GM18867 (cell line): ENCODE measurements around the gene RTN4R.
"Not testable (repeated sequence)": the region's sequence is repeated elsewhere in the genome, so short reads cannot be mapped to it uniquely, and the experiment has no call there.

Experiments
- ATAC-seq: cut with Tn5 transposase; IDR thresholded peaks from one replicate; pipeline ENCODE4 v1.9.1; 2021; ENCODE audit warnings: mild to moderate bottlenecking, moderate library complexity; ENCODE audit not compliant: unreplicated experiment

Gene RTN4R

DNA sequence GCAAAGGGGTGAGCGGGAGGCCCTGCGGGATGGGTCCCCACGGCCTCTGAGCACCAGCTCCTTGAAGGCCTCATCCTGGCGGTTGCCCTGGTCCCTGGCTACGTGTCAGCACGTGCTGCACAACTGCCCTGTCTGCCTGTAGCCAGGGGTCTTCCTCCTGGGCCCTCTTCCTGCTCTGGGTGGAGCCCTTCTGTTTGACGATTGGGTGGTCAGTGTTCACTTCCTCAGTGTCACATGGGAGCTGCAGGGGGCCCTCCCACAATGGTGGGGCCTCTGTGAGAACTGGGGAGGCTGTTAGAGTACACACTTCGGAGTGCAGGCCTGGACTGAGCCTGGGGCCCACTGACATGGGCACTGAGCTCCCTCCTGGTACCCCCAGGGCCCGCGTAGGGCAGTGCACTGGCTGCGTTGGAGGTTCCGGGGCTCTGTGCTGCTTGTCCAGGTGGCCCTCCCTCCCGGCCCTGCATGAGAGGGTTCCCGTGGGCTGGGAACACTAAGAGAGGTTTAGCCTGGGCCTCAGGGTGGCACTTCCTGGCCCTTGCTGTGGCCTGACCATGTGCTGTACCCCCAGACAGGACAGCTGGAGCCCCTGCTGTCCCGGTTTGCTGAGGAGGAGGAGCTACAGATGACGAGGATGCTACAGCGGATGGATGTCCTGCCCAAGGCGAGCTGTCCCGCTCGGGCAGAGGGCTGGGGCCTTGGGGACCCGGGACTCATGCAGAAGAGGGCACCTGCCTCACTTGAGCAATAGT lies 38.0 kb upstream of the RTN4R start:
- ATAC-seq = no peak

DNA sequence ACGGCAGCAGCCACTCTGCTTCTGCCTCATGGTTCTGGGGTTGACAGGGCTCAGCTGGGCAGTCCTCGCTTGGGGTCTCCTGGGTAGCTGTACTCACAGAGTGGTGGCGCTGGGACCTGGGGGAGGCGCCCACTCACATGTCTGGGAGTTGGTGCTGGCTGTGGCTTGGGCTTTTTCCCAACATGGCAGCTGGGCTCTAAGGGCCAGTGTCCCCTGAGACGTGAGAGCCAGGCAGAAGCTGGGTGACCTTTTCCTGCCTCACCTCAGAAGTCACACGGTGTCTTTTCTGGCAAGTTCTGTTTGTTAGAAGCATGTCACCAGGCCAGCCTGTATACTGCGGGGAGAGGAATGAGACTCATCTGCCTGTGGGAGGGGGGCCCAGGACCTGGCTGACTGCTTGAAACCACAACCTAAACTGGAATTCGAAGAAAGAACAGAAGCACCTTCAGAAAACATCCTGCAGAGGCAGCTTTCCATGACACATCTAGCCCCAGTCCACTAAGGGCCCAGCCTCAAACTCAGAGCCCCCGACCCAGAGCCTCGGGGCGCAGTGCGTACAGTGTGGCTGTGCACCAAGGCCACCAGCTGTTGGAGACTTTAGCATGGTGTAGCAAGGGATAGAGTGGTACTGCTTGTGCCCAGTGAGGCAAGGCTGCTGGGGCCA lies 37.2 kb upstream of the RTN4R start:
- ATAC-seq = not testable (repeated sequence)

DNA sequence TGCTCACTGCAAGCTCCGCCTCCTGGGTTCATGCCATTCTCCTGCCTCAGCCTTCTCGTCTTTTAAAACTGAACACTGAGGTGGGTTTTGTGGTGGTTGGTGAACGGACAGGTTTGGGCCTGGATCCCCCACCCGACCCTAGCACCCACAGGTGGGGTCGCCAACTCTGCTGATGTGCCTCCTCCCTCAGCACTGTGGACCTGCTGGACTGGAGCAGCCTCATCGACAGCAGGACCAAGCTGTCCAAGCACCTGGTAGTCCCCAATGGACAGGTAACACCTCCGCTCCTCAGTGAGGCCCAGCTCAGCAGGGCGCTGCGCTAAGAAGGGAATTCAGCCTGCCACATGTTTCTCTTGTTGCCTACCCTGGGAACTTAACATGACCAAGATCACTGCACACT lies 36.5 kb upstream of the RTN4R start:
- no peak for ATAC-seq

DNA sequence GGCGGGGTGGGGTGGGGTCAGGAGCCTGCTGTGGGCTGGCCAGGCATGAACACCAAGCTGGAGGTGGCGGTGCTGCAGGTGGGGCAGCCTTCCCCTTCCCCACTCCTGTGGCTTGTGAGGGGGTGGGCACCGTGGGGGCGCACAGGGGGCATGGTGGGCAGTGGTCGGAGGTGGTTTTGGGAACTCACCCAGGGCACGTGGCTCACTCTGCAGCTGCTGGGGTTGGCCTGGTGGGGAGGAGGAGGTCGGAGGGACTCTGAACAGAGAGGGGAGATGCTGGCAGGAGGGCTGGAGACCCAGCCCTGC lies 35.1 kb upstream of the RTN4R start:
- ATAC-seq = not testable (repeated sequence)

DNA sequence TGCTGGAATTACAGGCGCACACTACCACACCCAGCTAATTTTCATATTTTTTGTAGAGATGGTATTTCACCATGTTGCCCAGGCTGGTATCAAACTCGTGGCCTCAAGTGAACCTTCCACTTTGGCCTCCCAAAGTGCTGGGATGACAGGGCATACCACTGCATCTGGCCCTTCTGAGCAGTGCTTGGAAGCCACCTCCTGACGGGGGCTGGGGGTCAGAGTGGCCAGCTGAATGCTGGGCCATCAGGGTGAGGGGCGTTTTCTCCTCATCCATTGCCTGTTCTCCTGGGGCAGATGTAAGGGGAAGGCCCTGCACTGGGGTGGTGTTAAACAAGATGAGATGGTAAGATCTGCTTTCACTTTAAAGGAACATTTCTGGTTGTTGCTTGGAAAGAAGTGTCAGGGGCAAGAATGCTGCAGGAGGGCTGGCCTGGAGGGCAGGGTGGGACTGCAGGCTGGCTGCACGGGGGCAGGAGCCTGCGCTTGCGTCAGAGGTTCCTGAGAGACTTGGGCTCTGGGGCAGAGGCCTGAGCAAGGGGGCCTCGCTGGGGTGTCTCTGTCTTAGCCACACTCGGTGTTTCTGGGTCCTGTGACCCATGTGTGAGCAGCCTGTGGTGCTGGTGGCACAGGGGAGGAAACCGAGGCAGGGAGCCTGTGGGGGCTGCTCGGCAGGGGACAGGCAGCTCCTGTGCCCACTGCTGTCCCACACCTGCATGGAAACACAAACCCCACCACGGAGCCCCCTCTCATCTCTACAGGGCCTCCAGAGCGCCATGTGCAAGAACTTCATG lies 34.5 kb upstream of the RTN4R start:
- ATAC-seq = no peak

DNA sequence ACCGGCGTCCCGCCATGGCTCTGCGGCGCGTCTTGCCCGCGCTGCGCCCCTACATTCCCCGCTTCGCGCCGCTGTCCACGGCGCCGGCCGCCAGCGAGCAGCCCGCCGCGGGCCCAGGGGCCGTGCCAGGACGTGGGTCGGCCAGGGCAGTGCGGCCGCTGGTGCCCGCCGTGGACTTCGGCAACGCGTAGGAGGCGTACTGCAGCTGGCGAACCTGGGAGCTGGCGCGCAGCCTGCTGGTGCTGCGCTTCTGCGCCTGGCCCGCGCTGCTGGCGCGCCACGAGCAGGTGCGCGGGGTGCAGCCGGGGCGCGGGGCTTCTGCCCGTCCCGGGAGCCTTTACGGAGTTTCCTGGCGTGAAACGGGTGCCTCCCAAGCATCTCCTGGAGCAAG lies 31.6 kb upstream of the RTN4R start:
- peak; percentile 21 for ATAC-seq

DNA sequence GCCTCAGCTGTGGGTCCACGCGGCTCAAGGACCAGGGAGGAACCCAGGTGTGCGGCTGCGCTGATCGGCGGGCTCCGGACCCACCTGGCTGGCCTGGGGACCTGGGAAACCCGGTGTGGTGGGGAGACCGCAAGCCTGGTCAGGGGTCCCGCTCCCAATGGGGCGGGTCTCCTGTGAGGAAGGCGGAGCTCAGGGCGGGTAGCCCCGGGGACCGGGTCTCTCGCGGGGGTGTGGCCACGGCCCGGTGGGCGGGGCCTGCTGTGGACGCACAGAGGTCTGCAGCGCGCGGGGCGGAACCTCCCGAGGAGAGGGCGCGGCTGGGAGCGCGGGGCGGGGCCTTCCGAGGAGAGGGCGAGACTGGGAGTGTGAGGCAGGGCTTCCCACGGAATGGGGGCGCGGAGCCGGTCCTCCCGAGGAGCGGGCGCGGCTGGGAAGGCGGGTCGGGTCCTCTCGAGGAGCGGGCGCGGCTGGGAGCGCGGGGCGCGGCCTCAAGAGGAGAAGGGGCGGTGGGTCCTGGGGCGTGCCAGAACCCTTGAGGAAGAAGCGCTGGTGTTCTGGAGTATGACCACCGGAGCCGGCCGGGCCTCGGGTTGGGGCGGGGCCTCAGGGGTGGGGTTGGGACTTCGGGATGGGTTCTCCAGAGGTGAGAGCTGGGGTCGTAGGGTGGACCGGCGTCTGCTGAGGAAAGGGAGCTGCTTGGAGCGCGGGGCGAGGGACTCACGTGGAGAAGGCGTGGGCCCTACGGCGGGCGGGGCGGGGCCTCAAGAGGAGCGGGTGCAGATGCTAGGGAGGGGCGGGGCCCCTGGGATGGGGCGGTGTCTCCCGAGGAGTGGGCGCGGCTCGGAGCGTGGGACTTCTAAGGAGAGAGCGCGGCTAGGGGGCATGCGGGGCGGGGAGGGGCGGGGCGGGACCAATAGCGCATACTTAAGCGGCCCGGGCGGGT lies 31.0 kb upstream of the RTN4R start:
- ATAC-seq = peak; percentile 55

DNA sequence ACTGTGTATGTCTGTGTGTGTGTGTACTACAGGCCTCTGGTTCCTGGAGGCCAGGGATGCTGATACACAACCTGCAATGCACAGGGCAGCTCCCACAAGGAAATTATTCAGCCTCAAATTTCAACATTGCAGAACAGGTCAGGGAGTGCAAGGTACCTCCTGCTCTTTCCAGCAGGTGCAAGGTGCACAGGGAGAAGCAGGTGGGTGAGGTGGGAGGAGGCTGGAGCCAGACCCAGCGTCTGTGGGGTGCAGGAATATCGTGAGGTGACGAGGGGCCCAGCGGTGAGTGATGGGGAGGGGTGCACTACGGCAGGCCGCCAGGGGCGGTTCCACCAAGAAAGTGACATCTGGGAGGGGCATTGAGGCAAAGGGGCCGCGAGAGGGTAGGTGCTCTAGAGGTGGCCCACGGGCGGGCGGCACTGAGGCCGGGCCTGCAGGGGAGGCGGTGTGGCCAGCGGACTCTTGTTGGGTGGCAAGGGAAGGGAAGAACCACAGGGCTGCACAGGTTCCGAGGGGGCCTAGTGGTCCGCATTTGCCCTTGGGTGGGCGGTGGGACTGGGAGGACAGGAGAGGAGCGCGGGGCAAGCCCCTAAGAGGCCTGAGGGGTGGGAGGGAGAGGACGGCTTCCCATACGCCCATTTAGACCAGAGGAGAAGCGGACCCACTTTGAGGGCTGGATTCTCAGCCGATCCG lies 30.1 kb upstream of the RTN4R start:
- no peak for ATAC-seq

DNA sequence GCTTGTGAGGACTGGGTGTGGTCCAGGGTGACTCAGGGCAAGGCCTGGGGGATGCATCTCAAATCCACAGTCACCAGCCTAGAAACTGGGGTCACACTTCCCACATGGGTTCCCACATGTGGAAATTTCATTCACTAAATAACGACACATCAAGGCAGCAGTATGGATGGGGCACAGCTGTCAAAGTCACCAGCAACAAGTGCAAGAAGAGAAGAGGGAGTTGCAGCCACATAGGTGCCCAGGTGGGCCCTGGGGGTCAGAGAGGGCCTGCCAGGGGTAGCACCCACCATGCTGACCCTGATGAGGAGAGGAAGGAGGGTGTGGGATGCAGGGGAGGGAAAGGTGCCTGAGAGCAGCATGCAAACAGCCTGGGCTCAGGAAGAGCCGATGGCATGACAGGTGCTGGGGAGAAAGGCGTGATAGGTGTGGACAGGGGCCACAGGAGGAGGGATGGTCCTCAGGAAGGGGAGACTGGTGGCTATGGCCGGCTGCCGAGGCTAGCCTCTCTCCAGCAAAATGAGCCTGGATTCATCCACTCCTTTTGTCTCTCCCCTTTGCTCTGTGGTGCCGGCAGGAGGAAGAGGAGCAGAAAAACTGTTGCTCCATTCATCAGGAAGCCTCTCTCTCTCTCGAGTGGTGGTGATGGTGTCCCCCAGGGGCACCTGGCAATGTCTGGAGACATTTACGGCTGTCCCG lies 29.4 kb upstream of the RTN4R start:
- ATAC-seq = no peak

DNA sequence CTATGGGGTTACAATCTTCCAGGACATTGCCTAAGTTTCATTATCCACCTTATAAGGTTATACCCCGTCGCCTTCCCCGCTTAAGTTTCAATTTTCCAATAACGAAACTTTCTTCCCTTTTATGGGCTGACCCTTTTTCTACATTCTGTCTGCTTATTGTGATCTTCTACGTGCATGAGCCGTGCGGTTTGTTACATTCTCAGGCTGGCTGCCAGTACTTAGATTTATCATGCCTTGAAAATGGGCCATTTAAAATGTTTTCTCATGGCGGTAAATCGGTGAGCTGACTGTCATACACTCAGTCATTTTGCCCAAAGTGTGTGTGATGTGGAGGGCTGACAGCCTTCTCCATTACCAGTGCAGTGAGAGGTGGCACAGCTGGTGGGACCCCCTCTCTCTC lies 28.5 kb upstream of the RTN4R start:
- ATAC-seq = no peak

DNA sequence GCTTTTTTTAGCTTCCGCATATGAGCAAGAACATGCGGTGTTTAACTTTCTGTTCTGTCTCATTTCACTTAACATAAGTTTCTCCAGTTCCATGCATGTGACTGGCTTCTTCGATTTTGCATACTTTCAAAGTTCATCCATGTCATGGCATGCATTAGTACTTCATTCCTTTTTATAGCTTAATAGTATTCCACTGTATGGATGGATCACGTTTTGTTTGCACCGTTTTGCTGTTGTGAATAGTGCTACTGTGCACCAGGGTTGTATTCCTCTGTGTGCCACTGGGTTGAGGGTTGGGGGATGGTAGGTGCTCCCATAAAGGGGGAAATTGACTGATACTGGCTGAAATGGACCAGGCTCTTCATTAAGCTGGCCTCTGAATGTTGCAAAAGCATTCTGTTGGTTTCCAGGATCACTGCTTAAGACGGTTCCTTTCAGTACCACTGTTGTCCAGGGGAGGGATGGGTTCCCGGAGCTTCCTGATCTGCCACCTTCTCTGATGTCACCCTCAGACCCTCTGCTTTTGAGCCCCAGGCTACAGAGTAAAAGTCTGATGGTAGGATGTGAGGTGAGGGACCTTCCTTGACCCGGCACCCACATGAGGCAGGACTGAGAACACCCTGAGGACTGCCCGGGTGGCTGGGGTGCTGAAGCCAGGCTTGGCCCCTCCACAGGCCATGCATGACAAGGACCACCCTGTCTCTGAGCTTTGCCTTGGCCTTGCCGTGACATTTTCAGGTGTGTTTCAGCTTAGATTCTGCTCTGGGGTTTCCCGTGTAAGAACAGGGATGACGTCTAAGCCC lies 27.3 kb upstream of the RTN4R start:
- ATAC-seq = no peak

DNA sequence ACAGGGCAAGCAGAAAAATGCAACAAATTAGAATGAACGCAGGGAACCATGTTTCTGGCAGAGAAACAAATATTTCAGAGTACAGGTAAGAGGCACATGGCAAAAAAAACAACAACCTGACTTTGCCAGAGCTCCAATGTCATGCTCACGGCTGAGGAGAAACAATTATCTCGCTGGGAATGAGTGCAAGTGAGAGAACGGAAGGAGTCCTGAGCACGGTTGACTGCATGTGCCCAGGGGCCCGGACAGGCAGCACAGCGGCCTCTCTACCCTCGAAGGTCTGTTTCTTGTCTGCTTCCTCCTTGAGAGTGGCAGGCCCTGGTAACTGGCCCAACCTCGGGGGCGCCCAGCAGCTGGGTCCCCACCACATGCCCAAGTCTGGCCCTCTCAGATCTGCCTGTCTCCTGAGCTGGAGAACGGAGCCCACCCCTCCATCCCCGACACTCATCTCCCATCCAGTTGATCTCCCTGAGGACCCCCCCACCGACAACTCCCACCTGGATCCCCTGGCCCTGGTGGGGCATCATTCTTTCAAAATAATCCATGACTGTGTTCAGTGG lies 24.6 kb upstream of the RTN4R start:
- ATAC-seq = no peak

DNA sequence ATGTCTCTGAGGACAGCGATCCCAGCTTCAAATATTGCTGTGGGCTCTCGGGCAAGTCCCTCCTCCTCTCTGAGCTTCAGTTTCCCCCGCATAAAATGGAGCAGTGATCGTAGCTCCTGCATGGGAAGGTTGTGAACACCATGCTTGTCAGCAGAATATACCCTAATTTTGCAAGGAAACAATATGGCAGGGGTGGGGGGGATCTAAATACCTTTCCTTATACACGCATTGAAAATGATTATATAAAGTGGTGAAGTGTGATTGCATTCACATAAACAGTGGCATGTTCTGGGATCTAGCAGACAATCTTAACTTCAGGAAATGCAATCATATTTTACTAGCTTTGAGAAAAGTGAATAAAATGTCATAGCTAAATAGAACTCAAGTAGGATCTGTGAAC lies 24.0 kb upstream of the RTN4R start:
- ATAC-seq = no peak

DNA sequence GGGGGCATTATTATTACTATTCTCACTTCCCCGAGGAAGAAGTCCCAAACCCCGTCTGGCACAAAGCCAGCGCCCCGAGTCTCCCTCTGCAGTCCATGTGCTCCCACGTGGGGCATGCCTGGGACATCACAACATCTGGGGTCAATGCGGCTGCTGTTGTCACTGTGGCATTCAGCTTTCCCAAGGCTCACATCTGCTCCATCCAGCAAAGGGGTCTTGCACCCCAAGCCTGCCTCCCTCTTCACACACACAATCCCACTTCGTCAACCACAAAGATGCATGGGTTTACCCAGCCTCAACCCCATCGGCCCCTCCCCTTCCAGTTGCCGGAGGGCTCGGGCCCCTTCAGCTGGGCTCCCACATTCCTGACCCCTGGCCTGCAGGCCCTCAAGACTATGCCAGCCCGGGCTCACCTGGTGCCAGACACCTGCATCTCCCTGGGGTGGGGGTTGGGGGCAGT lies 23.5 kb upstream of the RTN4R start:
- no peak for ATAC-seq

DNA sequence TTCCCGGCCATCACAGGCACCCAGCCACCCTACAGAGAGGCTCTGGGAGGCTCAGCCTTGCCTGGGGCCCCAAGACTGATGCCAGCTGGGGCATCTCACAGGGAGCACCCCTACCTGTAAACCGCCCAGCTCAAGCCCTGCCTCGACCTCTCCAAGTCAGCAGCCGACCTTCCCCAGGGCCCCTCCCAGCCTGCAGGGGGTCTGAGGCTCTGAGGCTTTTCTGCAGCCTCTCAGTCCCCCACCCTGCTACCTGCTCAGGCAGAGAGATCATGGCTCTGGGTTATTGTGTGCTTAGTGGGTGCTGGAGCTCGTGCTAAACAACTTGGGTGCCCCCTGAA lies 23.1 kb upstream of the RTN4R start:
- ATAC-seq = no peak

DNA sequence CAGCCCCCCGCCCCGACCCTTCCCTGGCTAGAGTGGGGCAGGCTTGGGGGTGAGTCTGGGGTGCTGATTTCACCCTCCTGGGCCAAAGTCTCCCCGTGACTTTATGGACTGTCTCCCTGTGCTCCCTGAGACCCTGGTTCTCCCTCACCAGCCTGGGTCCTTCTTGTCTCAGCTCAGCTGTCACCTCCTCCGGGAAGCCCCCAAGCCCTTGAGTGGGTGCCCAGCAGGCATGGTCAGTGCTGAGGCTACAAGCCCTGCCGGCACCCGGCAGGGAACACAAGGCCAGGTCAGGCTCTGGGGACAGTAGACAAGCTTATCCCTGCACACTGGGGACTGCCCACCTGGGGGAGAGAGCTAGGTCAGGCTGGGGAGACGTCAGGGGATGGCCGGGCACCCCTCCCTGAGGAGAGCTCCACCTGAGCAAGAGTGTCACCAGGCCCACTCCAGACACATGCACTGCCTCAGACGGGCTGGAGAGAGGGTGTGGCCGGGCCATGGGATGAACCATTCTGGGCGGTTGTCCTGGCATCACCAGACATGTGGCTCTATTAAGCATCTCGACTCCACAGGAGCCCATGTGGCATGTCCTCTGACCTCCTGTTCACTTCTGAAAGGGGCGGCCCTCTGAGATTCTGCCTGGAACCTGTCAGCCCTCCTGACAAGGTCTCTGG lies 22.6 kb upstream of the RTN4R start:
- no peak for ATAC-seq

DNA sequence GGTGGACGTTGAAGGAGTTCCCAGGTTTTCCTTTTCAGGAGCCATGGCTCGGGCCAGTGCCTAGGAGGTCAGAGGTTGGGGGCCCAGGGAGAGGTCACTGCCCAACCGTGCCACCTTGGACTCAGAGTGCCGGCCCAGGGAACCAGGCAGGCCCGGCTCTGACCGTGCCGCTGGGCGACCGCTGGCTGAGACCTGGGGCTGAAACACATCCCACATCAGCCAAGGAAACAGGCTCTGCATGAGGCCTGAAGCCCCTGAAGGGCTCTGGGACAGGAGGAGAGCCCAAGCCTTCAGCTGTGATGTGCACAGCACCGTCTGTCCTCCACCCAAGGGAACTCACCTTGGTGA lies 21.9 kb upstream of the RTN4R start:
- no peak for ATAC-seq
